GM12873 (cell line): ENCODE measurements around the gene COPS3.

Source experiments
- CTCF ChIP-seq: IDR thresholded peaks from 2 replicates; pipeline ENCODE4 v1.5.1; 2012; ENCODE audit warnings: low read depth, mild to moderate bottlenecking, moderate library complexity, low read length, control low read depth; ENCODE audit not compliant: insufficient read depth; ENCODE audit errors: missing control alignments

The COPS3 gene

GRCh38 chr17:17322516-17323510 lies 41.8 kb upstream of the COPS3 start:
- TF ChIP-seq CTCF, result no peak

GRCh38 chr17:17321356-17322025 lies 40.4 kb upstream of the COPS3 start:
- TF ChIP-seq CTCF, result no peak

GRCh38 chr17:17320911-17321220 lies 39.8 kb upstream of the COPS3 start:
- TF ChIP-seq CTCF, result no peak

- TF ChIP-seq CTCF, result no peak
Measured at GRCh38 chr17:17320188-17320910, 39.3 kb upstream of the COPS3 start.

- TF ChIP-seq CTCF, result no peak
Measured at GRCh38 chr17:17315142-17315821, 34.2 kb upstream of the COPS3 start.

GRCh38 chr17:17314501-17315071 lies 33.5 kb upstream of the COPS3 start:
- no peak for TF ChIP-seq CTCF
